ENCODE results near the gene MRFAP1L1. TPM values are rescaled to one million over a fixed set of nuclear protein-coding genes. Genes with fewer than 3 reads are reported as not detected.

The MRFAP1L1 gene
- total RNA-seq, 1 donor from 2014 or later, result 34.5 TPM

DNA sequence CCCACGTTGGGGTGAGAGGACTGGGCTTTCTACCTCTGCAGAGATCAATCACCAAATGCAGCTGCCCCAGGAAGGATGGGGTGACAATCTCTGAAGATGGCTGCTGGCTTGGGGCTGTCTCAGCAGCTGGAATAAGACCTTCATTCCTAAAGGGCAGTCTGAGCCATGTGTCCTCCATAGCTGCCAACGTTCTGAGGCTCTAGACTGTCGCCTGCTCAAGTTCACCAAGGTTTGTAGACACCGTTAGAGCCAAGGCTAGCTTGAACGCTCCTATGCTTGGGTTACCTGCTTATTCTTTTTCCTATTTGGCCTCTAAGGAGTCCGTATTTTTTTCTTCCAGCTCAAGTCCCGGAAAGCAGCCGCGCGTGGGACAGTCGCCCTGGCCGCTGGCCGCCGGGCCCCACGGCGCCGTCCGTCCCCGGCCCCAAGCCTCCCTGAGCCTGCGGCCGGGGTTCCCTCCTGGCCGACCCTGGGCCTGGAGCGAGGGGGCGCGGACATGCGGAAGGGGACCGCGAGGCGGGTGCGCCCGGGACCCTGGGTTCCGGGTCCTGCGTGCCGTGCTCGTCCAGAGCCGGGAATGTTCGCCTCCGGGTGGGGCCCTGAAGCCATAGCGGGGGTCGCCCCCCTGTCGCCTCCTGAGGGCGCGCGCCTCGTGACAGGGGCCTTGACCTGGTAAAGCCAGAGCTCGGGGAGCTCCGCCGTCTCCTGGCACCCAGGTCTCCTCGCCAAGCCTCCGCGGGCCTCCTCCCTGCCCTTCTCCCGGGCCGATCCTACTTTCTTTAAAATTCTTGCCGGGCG lies 45.9 kb downstream of the MRFAP1L1 start:
- no peak for DNase-seq (ENCODE audit: low spot score)

- no peak for DNase-seq (ENCODE audit: low spot score)
Measured at GRCh38 chr4:6662591-6662990, 47.1 kb downstream of the MRFAP1L1 start.

GRCh38 chr4:6660430-6660829 lies 49.2 kb downstream of the MRFAP1L1 start:
- DNase-seq (ENCODE audit: low spot score), result no peak

- no peak for DNase-seq (ENCODE audit: low spot score)
Measured at GRCh38 chr4:6659897-6660296, 49.8 kb downstream of the MRFAP1L1 start.

DNA sequence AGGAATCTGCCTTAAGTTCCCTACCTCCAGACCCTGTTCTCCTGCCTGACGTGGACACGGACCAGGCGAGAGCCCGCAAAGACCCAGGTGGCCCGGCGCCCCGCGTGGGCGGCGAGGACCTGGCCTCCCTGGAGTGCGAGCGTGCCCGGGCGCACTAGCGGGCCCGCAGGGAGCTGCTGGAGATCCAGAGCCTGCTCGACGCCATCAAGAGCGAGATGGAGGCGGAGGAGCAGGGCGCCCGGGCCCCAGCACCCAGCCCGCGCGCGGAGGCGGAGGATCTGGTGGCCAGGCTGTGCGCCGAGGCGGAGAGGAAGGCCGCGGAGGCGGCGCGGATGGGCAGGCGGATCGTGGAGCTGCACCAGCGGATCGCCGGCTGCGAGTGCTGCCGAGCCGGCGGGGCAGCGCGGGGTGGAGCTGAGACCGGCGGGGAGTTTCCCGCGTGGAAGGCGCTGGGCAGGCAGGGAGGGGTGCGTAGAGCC lies 51.0 kb downstream of the MRFAP1L1 start:
- DNase-seq (ENCODE audit: low spot score), result no peak

DNA sequence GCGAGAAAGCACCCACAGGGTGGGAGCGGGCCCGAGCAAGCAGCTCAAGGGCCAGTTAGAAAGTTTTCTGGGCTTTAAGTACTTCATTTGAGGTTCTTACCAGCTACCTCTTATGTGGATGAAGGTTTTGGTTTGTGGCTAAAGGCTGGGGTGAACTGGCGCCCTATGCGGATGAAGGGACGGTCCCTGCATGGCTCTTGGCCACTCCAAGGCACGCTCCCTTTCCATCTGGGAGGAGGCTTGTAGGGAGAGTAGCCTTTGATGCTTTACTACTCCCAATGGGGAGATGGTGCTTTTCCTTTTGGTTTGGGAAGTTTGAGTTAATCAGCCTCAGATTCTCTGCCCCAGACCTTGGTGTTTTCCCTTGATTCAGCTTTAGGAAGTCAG lies 51.5 kb downstream of the MRFAP1L1 start:
- DNase-seq (ENCODE audit: low spot score), result no peak

Other genes starting within 250 kb of the MRFAP1L1 start
- 1.1 TPM for gene PPP2R2C, start 237.3 kb downstream of the MRFAP1L1 start, total RNA-seq
- gene MAN2B2, start 134.7 kb downstream of the MRFAP1L1 start, total RNA-seq, result 33.1 TPM
- 234 TPM for gene MRFAP1, start 69.2 kb downstream of the MRFAP1L1 start, total RNA-seq
- 16.1 TPM for gene S100P, start 16.0 kb downstream of the MRFAP1L1 start, total RNA-seq
- gene BLOC1S4, start 6.3 kb upstream of the MRFAP1L1 start, total RNA-seq, result 14.2 TPM
- 33.4 TPM for gene KIAA0232, start 72.9 kb upstream of the MRFAP1L1 start, total RNA-seq
- gene TBC1D14, start 200.0 kb upstream of the MRFAP1L1 start, total RNA-seq, result 54.3 TPM